Thymus (tissue), 11 donors: ENCODE data around the gene PPP3CA. TPM values are rescaled to one million over a fixed set of nuclear protein-coding genes. Genes with fewer than 3 reads are reported as not detected.

Experiments used
- DNase-seq, 9 donors: peaks; one replicate each; pipeline ENCODE4 v3.0.0-alpha.2; 2013; ENCODE audit warnings: low spot score in 9 of 9, low read depth in 6 of 9, missing footprints in 1 of 9
- H3K27ac ChIP-seq, 2 donors: one replicate each; pipeline ENCODE4 v1.5.1; 2013; ENCODE audit warnings: control low read depth in 1 of 2, low read depth in 1 of 2, low read length in 1 of 2, mild to moderate bottlenecking in 1 of 2, moderate library complexity in 1 of 2
- H3K27me3 ChIP-seq, 2 donors: one replicate each; pipeline ENCODE4 v1.5.1; 2013; ENCODE audit warnings: low read length in 1 of 2; ENCODE audit not compliant: control insufficient read depth in 2 of 2, insufficient read depth in 1 of 2
- H3K36me3 ChIP-seq, 2 donors: one replicate each; pipeline ENCODE4 v1.5.1; 2013; ENCODE audit warnings: low read length in 1 of 2, mild to moderate bottlenecking in 1 of 2, moderate library complexity in 1 of 2; ENCODE audit not compliant: control insufficient read depth in 2 of 2, insufficient read depth in 2 of 2
- H3K4me1 ChIP-seq, 2 donors: one replicate each; pipeline ENCODE4 v1.5.1; 2013; ENCODE audit warnings: low read length in 2 of 2; ENCODE audit not compliant: control insufficient read depth in 2 of 2, insufficient read depth in 2 of 2
- H3K4me3 ChIP-seq, 2 donors: one replicate each; pipeline ENCODE4 v1.5.1; 2013; ENCODE audit warnings: low read length in 2 of 2, control low read depth in 1 of 2, mild to moderate bottlenecking in 1 of 2
- H3K9me3 ChIP-seq, 2 donors: one replicate each; pipeline ENCODE4 v1.5.1; 2013; ENCODE audit warnings: low read length in 1 of 2, mild to moderate bottlenecking in 1 of 2; ENCODE audit not compliant: control insufficient read depth in 2 of 2, insufficient read depth in 1 of 2
- WGBS: extraction: QIAGEN DNeasy Blood & Tissue Kit; methylation state at CpG from one replicate; pipeline ENCODE4 v1.1.7; 2013; 5-methylcytosine and 5-hydroxymethylcytosine counted together
- polyA plus RNA-seq: library from polyadenylated mRNA; stranded (reverse); fragments of 200-250 nt; gene quantifications from one replicate; pipeline ENCODE4 v1.2.3, GENCODE V29; 2013
- total RNA-seq: library from RNA; stranded (reverse); fragments of 120-200 nt; gene quantifications from one replicate; pipeline ENCODE4 v1.2.4, GENCODE V29; 2013
- donor health status: healthy.

Gene PPP3CA
- total and polyA plus RNA-seq, 2 donors: 12.9 to 17.3 TPM

- Histone ChIP-seq H3K27me3 (peaks cover 5% of the 10 kb centered on the region in 2 donors), H3K27ac (no peak overlapping the region), H3K4me3 (no peak overlapping the region), H3K4me1 (no peaks in the 10 kb centered on the region), H3K9me3 (no peaks in the 10 kb centered on the region), H3K36me3 (no peaks in the 10 kb centered on the region)
- 96% methylated on average over 3 of the region's 3 CpGs for WGBS
- no peak for DNase-seq
Observed at GRCh38 chr4:101355246-101355645, 7.9 kb upstream of the PPP3CA start.

- WGBS: 95% methylated on average over 2 of the region's 2 CpGs
- Histone ChIP-seq H3K4me3 (no peak overlapping the region), H3K27ac (no peak overlapping the region), H3K27me3 (peaks cover 15 to 31% of the 10 kb centered on the region in 2 donors), H3K9me3 (no peaks in the 10 kb centered on the region), H3K4me1 (peaks cover 12 to 14% of the 10 kb centered on the region in 2 donors), H3K36me3 (no peaks in the 10 kb centered on the region)
- DNase-seq: no peak
Observed at GRCh38 chr4:101349801-101350064, 2.4 kb upstream of the PPP3CA start.

GRCh38 chr4:101348995-101349800 is 1.9 kb upstream of the PPP3CA start:
- no peaks in the 10 kb centered on the region for H3K36me3 ChIP-seq
- no peak overlapping the region for H3K4me3 ChIP-seq
- DNase-seq: no peak
- H3K27me3 ChIP-seq: peaks cover 15 to 31% of the 10 kb centered on the region in 2 donors
- no peak overlapping the region for H3K27ac ChIP-seq
- H3K4me1 ChIP-seq: peaks cover 12 to 14% of the 10 kb centered on the region in 2 donors
- WGBS: 80% methylated on average over 5 of the region's 5 CpGs
- H3K9me3 ChIP-seq: no peaks in the 10 kb centered on the region

- H3K27me3 ChIP-seq: peaks cover 15 to 31% of the 10 kb centered on the region in 2 donors
- no peak for DNase-seq
- 7% methylated on average over 24 of the region's 24 CpGs for WGBS
Observed at GRCh38 chr4:101348367-101348827, 1.1 kb upstream of the PPP3CA start.

GRCh38 chr4:101347557-101348366 is 436 bp upstream of the PPP3CA start:
- peak overlapping the region; percentile 88 to 94 for H3K27ac ChIP-seq
- peaks cover 15 to 31% of the 10 kb centered on the region in 2 donors for H3K27me3 ChIP-seq
- no peaks in the 10 kb centered on the region for H3K36me3 ChIP-seq
- peak overlapping the region; percentile 61 to 93 for H3K4me3 ChIP-seq
- peak; percentile 83 to 98 (median 96) for DNase-seq
- under 1% methylated on average over 71 of the region's 71 CpGs for WGBS
- H3K9me3 ChIP-seq: no peaks in the 10 kb centered on the region
- peaks cover 12 to 14% of the 10 kb centered on the region in 2 donors for H3K4me1 ChIP-seq

More at GRCh38 chr4:101348367-101348827, 1.1 kb upstream of the PPP3CA start:
- no peaks in the 10 kb centered on the region for H3K36me3 ChIP-seq
- peaks cover 12 to 14% of the 10 kb centered on the region in 2 donors for H3K4me1 ChIP-seq
- no peaks in the 10 kb centered on the region for H3K9me3 ChIP-seq
- H3K27ac ChIP-seq: peak overlapping the region; percentile 73 to 88
- H3K4me3 ChIP-seq: peak overlapping the region; percentile 61 to 93

- DNase-seq: peak in 7 of 9 donors; percentile 44 to 78 (median 59)
- H3K4me1 ChIP-seq: peaks cover 12 to 14% of the 10 kb centered on the region in 2 donors
- H3K4me3 ChIP-seq: peak overlapping the region; percentile 61 to 93
- no peaks in the 10 kb centered on the region for H3K36me3 ChIP-seq
- under 1% methylated on average over 93 of the region's 93 CpGs for WGBS
- H3K27me3 ChIP-seq: peaks cover 15 to 31% of the 10 kb centered on the region in 2 donors
- H3K9me3 ChIP-seq: no peaks in the 10 kb centered on the region
- H3K27ac ChIP-seq: peak overlapping the region; percentile 91 to 94
Observed at GRCh38 chr4:101346351-101347266, 717 bp downstream of the PPP3CA start.

GRCh38 chr4:101345596-101346350 is 1.6 kb downstream of the PPP3CA start:
- H3K27ac ChIP-seq: no peak overlapping the region
- H3K9me3 ChIP-seq: no peaks in the 10 kb centered on the region
- H3K4me3 ChIP-seq: peak overlapping the region; percentile 61 to 93
- H3K27me3 ChIP-seq: peaks cover 15 to 31% of the 10 kb centered on the region in 2 donors
- DNase-seq: peak in 6 of 9 donors; percentile 20 to 73 (median 40)
- H3K36me3 ChIP-seq: no peaks in the 10 kb centered on the region
- 1% methylated on average over 45 of the region's 45 CpGs for WGBS
- peaks cover 12 to 14% of the 10 kb centered on the region in 2 donors for H3K4me1 ChIP-seq

GRCh38 chr4:101345271-101345595 is 2.1 kb downstream of the PPP3CA start:
- WGBS: 46% methylated on average over 3 of the region's 3 CpGs
- Histone ChIP-seq H3K9me3 (no peaks in the 10 kb centered on the region), H3K4me3 (peak overlapping the region; percentile 61 to 93), H3K27ac (no peak overlapping the region), H3K36me3 (no peaks in the 10 kb centered on the region), H3K27me3 (peaks cover 9 to 26% of the 10 kb centered on the region in 2 donors), H3K4me1 (peaks cover 12 to 14% of the 10 kb centered on the region in 2 donors)
- peak in 3 of 9 donors; percentile 6 to 31 (median 8) for DNase-seq
